ENCODE measurements around the gene LOC128125822.

Gene LOC128125822

GRCh38 chr6:63527658-63528514 is 44.4 kb upstream of the LOC128125822 start (continued):
- TF ChIP-seq GATAD2B (conservative IDR thresholded peaks at IDR 0.05; ENCODE audit: low read depth) (no peak), TBL1XR1 (IDR thresholded peaks at IDR 0.05; ENCODE audit: low read depth, low read length) (no peak), EED (IDR thresholded peaks at IDR 0.05; ENCODE audit: low read depth) (0 out of 2 replicates have a peak, but pooled peaks have one; percentile 40), TCF3 (IDR thresholded peaks at IDR 0.05; ENCODE audit: borderline replicate concordance, insufficient read depth, low read depth, low read length) (no peak), IKZF2 (IDR thresholded peaks at IDR 0.05) (peak in 1 of 2 experiments; percentile 31; a peak in 1 of 4 replicates), CUX1 (IDR thresholded peaks at IDR 0.05; ENCODE audit: insufficient replicate concordance, low read depth, low read length) (no peak), LARP7 (IDR thresholded peaks at IDR 0.05) (no peak)

Data from GM12878 (cell line).